ENCODE results near the gene LAYN. TPM values are rescaled to one million over a fixed set of nuclear protein-coding genes. Genes with fewer than 3 reads are reported as not detected.

LAYN gene
- total RNA-seq, 1 experiment from 2014 or later: 19.3 TPM

- DNase-seq (ENCODE audit: low read depth): no peak
These were observed 52.0 kb downstream of the LAYN start for GRCh38 chr11:111592491-111592890.

DNA sequence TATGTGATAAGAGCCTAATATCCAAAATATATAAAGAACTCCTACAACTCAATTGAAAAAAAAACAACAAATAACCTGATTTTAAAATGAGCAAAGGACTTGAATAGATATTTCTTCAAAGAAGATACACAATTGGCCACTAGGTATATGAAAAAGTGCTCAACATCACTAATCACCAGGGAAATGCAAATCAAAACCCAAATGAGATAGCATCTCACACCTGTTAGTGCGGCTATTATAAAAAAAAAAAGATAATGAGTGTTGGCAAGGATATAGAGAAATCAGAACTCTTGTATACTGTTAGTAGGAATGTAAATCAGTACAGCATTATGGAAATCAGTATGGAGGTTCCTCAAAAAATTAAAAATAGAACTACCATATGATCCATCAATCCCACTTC lies 55.8 kb downstream of the LAYN start:
- no peak for DNase-seq (ENCODE audit: low read depth)

GRCh38 chr11:111598148-111598547 lies 57.6 kb downstream of the LAYN start:
- no peak for DNase-seq (ENCODE audit: low read depth)

DNA sequence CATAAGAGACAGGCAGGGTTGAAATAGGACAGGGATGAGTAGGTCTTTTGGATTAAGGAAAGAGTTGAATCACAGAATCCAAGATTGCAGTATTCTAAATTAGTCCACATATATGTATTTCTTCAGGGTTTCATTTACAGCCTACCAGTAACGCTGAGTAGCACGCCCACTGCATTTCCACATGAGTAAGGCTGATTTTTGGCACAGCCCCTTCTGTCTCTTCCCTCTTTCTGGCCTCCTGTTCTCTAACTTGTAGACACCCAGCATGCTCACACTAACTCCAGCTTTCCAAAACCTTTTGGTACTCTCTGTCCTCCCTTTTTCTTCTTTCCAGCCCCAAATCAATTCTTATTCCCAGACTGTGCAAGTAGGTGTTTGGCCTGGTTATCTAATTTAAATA lies 58.0 kb downstream of the LAYN start:
- no peak for DNase-seq (ENCODE audit: low read depth)

DNA sequence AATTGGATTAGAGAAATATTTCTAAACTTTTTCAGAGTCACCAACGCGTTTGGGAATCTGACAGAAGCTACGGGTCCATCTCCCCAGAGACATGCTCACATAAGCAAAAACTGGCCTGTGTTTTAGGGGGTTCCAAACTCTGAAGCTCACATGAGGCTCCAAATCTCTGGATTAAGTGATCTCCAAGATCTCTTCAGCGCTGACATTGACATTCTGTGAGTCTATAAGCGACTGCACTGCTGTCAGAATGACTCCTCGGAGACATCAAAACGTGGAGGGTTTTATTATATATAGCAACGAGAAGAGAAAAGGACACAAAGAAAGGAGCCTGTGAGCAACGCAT lies 61.1 kb downstream of the LAYN start:
- no peak for DNase-seq (ENCODE audit: low read depth)

GRCh38 chr11:111601979-111602864 lies 61.7 kb downstream of the LAYN start, which contains the start of gene SIK2:
Gene SIK2, plus strand, starts transcription at chr11:111602449. Its CDS starts 115 bp downstream, at chr11:111602564.
- DNase-seq (ENCODE audit: low read depth): peak; percentile 98

DNA sequence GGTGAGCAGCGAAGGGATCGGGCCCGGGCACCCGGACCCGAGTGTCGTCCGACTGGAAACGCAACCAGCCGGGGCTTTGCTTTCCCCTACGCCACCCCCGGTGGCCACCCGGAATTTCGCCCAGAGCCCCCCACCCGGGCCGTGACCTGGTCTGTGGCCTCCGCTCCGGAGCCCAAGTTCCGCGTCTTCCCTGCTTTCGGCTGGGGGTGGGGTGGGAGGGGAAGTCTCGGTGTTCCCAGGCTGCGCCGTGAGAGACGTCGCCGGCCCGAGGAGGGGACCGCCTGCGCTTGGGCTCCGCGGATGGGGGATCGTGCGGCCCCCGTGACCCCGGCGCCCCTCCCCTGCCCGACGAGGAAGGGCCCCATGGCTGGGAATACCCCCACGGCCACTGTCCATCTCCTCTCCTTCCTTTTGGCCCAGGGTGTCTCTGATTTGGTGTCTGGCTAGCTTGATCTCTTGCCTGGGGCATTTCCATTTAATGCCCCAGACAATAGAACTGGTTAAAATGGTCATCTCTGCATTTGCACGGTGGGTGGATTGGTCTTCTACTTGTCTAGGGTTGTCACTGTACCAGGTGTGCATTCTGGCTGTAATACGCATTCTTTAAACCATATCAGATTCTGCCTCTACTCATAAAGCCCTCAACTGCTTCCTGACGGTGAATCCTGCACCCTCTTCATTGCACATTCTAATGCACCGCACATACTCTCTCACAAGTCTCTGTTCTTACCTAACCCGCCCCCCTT lies 62.5 kb downstream of the LAYN start:
- peak; percentile 32 for DNase-seq (ENCODE audit: low read depth)

DNA sequence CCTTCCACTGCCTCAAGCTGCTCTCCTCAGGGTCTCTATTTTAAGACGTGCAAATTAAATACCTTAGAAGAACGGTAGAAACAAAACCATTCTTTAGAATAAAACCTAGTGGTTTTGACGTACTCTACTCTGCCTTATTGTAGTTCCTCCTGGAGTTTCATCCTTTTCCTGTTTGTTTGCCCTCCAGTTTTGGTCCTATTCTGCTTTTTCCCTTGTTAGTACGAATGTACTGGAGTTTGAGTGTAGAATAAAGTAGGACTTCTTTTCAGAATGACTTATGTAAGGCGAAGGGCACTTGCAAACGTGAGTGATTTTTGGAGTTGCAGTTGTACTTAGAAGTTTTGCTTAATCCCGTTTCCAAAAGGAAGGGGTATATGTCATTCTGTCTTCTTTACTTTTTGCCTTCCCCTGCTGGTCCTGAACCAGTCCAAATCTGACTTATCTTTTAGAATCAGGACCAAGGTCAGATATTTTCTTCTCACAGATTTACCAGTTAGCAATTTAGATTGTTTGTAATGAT lies 63.2 kb downstream of the LAYN start:
- DNase-seq (ENCODE audit: low read depth): no peak

GRCh38 chr11:111604392-111605009 lies 64.0 kb downstream of the LAYN start:
- DNase-seq (ENCODE audit: low read depth): peak; percentile 19

DNA sequence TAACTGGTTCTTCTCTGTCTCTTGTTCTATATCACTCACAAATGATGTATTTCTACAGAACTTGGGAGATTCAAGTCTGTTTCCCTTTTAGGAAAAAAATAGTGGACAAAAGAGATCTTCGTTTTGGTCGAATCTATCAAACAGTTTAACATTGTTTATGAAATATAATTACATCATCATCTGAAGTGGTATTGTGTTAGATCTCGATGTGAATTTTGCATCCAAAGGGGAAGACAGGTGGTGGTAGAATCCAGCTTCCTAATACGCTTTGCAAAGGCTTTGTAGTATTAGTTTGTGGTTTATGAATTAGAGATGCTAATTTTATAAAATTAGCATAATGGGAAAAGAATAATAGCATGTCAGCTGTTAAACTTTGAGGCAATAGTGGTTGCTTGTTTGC lies 65.2 kb downstream of the LAYN start:
- DNase-seq (ENCODE audit: low read depth): no peak

DNA sequence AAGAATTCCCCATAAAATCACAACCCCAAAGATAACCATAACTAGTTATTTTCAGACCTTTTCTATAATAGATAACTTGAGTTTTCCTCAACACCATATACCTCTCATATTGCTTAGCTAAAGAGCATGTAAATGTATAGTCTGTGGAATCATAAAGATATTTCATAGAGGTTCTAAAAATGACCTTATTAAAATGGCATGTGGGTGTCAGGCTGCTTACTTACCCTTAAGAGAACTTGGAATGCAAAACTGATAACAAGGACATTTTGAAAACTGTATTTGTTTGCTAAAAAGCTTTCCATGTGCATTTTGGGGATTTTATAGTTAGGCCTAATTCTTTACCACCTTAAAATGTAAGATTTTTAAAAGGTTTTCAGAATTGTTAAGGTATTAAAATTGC lies 66.5 kb downstream of the LAYN start:
- DNase-seq (ENCODE audit: low read depth): no peak

GRCh38 chr11:111607751-111608150 lies 67.2 kb downstream of the LAYN start:
- DNase-seq (ENCODE audit: low read depth): no peak

Other genes with a start within 250 kb of the LAYN start
- gene POU2AF3, start 242.2 kb upstream of the LAYN start, total RNA-seq (2014; rRNA removed; shearing (Covaris generic)): not detected in 2 replicates
- not detected in 2 replicates for gene POU2AF1, start 161.4 kb upstream of the LAYN start, total RNA-seq (2014; rRNA removed; shearing (Covaris generic))
- not detected in 2 replicates for gene BTG4, start 28.3 kb upstream of the LAYN start, total RNA-seq (2014; rRNA removed; shearing (Covaris generic))
- not detected in 2 replicates for gene HOATZ, start 25.9 kb upstream of the LAYN start, total RNA-seq (2014; rRNA removed; shearing (Covaris generic))
- gene SIK2, start 61.7 kb downstream of the LAYN start, total RNA-seq (2014; rRNA removed; shearing (Covaris generic)): 4.7 and 4.9 TPM in 2 replicates
- gene PPP2R1B, start 225.7 kb downstream of the LAYN start, total RNA-seq (2014; rRNA removed; shearing (Covaris generic)): 43.0 and 49.0 TPM in 2 replicates